GM21619 (cell line): ENCODE results near the gene FYB2.

Experiments
- ATAC-seq: cut with Tn5 transposase; IDR thresholded peaks from one replicate; pipeline ENCODE4 v1.9.1; 2021; ENCODE audit not compliant: unreplicated experiment

The FYB2 gene

GRCh38 chr1:56726706-56727105, 92.5 kb downstream of the FYB2 start:
- ATAC-seq = no peak

GRCh38 chr1:56719171-56719570, 100.0 kb downstream of the FYB2 start:
- no peak for ATAC-seq

- no peak for ATAC-seq
Measured at GRCh38 chr1:56715156-56715555, 104.0 kb downstream of the FYB2 start.

DNA sequence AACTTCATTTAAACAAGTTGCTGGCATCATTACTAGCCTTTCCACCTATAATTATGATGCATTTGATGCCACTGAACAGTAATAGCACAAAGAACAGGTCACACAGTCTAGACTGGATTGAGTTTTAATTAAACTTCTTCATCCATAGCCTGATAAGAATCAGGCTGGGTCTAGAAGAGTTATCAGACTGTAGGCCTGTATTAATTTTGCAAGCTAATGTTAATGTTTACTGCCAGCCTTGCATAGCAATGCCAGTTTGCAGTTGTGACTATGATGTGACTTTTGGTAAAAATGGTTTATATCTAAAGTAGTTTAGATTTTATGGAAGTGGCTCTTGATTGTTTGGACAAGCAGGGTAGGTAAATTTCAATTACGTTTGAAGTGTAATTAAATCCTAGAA, 106.1 kb downstream of the FYB2 start:
- no peak for ATAC-seq

- no peak for ATAC-seq
Measured at GRCh38 chr1:56712150-56712549, 107.1 kb downstream of the FYB2 start.

DNA sequence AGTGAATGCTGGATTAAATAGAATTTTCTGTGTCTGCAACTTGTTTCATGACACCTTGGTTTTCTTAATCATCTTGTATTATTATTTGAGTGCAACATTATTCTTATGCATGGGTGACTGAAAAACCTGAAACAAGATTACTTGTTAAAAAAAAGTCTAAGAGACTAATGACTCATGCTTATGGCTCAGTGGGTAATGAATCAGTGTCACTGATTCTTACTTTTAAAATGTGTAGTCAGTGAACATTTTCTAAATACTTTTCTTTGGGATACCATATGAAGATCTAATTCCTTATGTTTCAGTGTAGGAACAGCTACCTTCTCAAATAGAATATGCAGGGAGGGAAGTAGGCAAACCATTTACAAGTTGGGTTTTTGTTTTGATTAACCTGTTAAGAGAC, 108.6 kb downstream of the FYB2 start:
- ATAC-seq = no peak

DNA sequence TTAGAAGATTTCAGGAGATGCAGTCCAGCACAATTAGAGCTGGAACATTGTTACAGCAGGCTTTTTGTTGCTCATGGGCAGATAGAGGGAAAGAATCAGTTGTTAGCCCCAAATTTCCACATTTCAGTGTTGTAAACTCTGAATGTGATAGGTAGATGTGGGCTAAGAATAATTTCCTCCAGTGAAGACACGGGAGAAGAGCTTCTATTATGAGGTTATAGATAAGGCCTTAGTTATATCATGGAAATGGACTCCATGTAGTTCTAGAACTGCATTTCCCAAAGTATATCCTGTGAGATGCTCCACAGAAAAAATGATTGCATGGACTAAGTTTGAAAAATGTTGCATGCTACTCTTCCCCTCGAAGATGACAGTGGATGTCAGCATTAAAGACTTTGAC, 109.2 kb downstream of the FYB2 start:
- no peak for ATAC-seq

DNA sequence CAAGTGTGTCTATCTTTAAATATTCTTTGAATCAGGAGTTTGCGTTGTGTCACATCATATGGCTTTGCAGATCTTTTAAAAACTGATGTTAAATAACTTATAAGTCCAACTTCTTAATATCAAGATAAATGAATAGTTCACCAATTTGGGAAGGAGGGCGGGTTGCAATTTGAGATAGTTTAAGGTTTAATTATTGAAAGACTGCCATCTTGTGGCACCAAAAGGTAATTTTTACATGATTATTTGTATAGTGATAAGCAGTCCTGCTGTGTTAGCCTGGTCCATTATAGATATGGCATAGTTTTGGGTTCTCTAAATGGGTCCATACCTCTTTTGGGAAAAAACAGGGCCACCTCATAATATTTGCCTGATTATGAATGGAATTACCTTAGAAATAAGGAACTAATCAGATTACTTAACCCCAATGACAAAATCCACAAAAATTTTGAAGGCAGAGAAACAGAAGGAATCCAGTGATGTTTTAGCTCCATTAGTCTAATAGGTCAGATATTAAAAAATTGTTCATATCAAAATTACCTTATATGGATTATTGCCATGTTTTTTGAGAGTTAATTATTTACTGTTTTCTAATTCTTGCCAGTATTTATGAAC, 109.8 kb downstream of the FYB2 start:
- ATAC-seq = peak; percentile 69

GRCh38 chr1:56707379-56707778, 111.8 kb downstream of the FYB2 start:
- no peak for ATAC-seq

DNA sequence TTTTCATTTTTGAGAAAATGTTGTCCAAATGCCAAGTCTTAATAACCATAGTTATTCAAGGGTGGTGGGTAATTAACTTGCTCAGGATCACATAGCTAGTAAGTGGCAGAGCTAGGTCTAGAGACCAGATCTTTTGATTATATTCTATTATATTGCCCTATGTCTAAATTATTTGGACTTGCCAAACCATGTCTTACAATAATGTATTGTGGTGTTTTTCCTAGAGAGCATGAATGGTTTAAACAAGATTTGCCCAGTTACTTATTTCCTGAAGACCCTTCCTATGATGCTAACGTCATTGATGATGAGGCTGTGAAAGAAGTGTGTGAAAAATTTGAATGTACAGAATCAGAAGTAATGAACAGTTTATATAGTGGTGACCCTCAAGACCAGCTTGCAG, 115.5 kb downstream of the FYB2 start:
- ATAC-seq = no peak

DNA sequence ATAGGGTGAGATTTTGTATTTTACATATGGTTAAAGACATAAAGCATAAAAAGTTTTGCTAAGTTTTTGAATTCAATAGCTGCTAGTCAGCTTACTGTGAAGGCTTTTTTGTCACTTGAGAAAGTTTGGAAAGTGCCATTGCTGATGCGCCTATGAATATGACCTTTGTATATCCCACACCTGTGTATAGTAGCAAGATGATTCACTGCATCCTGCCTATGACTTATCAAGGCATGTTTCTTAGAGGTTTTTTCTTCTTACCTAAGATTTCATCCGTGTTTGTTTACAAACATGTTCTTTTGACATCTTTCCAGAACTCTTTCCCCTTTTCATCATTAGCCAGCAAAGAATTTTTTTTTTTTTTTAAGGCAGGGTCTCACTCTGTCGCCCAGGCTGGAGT, 122.5 kb downstream of the FYB2 start:
- ATAC-seq = no peak

DNA sequence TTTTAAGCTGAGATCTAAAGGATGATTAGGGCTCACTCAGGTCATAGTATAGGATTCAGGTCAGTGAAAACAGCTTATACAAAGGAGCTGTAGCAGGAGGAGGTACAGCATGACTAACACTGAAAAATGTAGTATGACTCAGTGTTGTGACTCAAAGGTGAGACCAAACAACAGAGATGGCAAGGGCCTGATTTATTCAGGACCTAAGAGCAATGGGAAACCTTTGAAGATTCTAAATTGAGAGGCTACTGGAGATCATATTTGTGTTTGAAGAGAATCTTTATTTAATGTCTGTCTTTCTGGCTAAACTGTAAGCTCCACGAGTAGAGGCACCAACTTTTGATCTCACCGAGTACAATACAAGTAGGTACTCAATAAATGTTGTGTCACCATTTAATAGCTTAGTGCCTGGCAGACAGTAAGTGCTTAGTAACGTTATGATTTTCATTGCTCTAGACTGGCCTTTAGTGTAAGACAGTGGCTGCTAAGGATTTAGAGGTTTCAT, 130.6 kb downstream of the FYB2 start:
- peak; percentile 92 for ATAC-seq

DNA sequence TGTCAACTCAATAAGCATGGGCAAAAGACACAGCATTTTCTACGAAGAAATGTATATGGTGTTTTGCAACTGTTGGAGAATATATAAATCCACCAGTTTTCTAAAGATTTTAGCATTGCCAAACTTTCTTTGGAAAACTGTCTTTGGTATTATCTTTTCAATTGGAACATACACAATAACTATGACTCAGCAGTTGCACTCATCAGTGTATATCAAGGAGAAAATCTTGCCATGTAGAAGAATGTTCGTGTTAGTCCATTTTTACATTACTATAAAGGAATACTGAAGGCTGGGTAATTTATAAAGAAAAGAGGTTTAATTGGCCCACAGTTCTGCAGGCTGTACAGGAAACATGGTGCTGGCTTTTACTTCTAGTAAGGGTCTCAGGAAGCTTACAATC, 133.0 kb downstream of the FYB2 start:
- no peak for ATAC-seq

DNA sequence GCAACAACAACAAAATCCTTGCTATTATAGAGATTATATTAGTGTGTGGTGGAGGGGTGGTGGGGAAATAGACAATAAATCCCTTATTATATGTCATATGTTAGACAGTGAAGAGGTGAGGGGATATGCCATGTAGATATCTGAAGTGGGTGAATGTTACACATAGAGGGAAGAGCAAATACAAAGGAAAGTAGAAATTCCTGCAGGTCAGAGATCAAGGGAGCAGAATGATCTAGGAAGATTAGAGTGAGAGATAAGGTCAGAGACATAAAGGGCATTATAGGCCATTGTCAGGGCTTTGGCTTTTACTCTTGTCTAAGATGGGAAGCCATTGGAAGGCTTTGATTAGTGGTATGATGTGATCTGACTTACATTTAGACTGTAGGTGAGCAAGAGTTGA, 135.6 kb downstream of the FYB2 start:
- ATAC-seq = no peak

DNA sequence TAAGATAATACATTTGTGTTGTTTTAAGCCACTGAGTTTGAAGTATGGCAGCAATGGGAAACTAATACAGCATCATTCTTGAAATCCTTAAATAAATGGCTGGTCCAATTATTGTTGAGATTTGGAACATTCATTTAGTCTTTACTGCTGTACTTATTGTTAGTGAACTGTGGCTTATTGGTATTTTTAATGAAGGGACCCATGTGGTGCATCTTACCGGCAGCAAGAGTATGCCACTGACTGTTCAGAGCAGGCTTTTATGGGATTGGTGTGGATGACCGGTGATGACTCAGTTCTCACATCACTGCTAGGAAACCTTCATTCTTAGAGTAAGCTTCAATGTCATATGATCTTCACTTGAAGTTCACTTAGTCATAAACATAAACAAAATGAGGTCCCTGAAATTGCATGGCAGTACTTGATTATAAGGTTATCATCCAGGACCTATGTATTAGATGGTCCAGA, 142.6 kb downstream of the FYB2 start:
- ATAC-seq = no peak

DNA sequence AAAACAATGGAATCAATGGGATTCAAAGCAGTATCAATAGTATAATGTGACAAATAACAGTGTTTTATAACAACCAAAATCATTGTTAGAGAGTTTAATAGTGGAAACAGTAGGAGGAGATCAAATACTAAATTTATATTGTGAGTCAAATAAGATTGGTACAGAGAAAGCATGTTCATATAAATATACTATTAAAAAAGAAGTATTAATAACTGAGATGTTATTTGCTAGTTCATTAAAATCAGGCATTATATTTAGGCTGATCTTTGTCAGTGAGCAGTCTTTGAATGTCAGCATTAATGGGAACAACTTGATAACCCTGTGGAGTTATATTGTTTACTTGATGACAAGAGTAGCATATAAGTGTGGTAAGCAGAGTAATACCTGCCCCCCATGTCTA, 143.4 kb downstream of the FYB2 start:
- no peak for ATAC-seq

- ATAC-seq = no peak
Measured at GRCh38 chr1:56672579-56672978, 146.6 kb downstream of the FYB2 start.

DNA sequence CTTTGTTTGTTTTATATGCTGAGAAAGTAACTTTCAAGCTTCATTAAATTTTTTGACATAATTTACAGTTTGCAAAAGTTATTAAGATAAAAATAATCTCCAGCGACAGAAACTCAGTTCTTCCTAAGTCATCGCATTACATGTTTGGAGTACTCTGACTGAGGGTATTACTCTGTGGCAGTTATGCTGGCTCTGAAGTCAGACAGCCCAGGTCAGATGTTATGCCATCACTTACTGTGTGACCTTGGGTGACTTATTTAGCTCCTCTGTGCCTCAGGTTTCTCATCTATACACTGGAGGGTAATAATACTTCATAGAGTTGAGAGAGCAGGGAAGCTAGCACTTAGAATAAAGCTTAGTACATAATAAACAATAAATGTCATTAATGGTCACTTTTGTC, 147.7 kb downstream of the FYB2 start:
- no peak for ATAC-seq

DNA sequence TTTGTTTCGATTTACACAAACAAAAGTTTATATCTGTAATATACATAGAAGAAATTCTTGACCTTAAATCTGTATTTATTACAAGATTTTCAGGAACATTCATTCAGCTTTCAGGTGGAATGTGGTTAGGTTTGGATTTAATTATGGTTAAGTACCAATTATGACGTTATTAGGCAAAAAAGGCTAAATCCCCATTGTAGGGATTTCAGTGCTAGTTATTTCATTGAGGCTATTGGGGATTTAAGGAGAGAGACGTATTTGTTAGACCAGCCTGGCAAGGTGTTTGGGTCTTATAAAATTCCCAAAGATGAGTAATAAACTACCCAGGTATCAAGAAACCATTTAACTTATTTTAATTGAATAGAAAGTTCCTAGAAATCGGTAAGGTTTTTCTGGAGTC, 148.1 kb downstream of the FYB2 start:
- no peak for ATAC-seq

GRCh38 chr1:56670350-56670749, 148.9 kb downstream of the FYB2 start:
- ATAC-seq = no peak
